ENCODE results near the gene SMURF1. TPM values are rescaled to one million over a fixed set of nuclear protein-coding genes. Genes with fewer than 3 reads are reported as not detected.

The SMURF1 gene
- polyA plus RNA-seq, 1 donor from 2014 or later, result 22.9 TPM

GRCh38 chr7:99128076-99128950 lies 15.6 kb downstream of the SMURF1 start:
- Histone ChIP-seq H3F3A (ENCODE audit: insufficient read depth, low read length, poor library complexity, severe bottlenecking) (no peaks in the 10 kb centered on the region), H2AFZ (ENCODE audit: low read depth, low read length) (no peak overlapping the region), H3K27ac (ENCODE audit: low read length) (no peak overlapping the region), H3K27me3 (ENCODE audit: insufficient read depth, low read depth, low read length) (no peaks in the 10 kb centered on the region), H3K79me2 (replicated peaks; ENCODE audit: insufficient read depth, low read length) (peaks cover 52% of the 10 kb centered on the region), H4K20me1 (ENCODE audit: insufficient read depth) (no peaks in the 10 kb centered on the region), H3K9me3 (ENCODE audit: low read length) (no peaks in the 10 kb centered on the region), H3K4me3 (ENCODE audit: low read length) (no peak overlapping the region), H3K4me2 (ENCODE audit: low read length) (no peak overlapping the region), H3K9ac (ENCODE audit: low read length) (no peak overlapping the region), H3K36me3 (ENCODE audit: insufficient read depth, low read length) (no peaks in the 10 kb centered on the region), H3K9me2 (ENCODE audit: insufficient read depth, low read length) (no peaks in the 10 kb centered on the region)
- TF ChIP-seq EZH2 (IDR thresholded peaks at IDR 0.05; ENCODE audit: borderline replicate concordance, insufficient read depth, low read length, poor library complexity, severe bottlenecking), result no peak
- TF ChIP-seq TAF1 (IDR thresholded peaks at IDR 0.05; ENCODE audit: low read depth), result no peak
- TF ChIP-seq SMC3 (conservative IDR thresholded peaks at IDR 0.05; ENCODE audit: poor library complexity), result no peak
- TF ChIP-seq REST (IDR thresholded peaks at IDR 0.05; ENCODE audit: borderline replicate concordance), result no peak
- no peak for TF ChIP-seq MXI1 (conservative IDR thresholded peaks at IDR 0.05; ENCODE audit: poor library complexity, severe bottlenecking)
- TF ChIP-seq EP300 (conservative IDR thresholded peaks at IDR 0.05; ENCODE audit: poor library complexity, severe bottlenecking), result no peak
- no peak for TF ChIP-seq CTCF (IDR thresholded peaks at IDR 0.05; ENCODE audit: poor library complexity, severe bottlenecking)
- TF ChIP-seq POLR2AphosphoS5 (IDR thresholded peaks at IDR 0.05), result no peak
- no peak for TF ChIP-seq RAD21 (conservative IDR thresholded peaks at IDR 0.05)

GRCh38 chr7:99127636-99128035 lies 16.3 kb downstream of the SMURF1 start:
- H3K9me3 ChIP-seq (ENCODE audit: low read length), result no peaks in the 10 kb centered on the region
- H3K27me3 ChIP-seq (ENCODE audit: insufficient read depth, low read depth, low read length), result no peaks in the 10 kb centered on the region
- H3K4me3 ChIP-seq (ENCODE audit: low read length), result no peak overlapping the region
- H3K4me2 ChIP-seq (ENCODE audit: low read length), result no peak overlapping the region
- H3F3A ChIP-seq (ENCODE audit: insufficient read depth, low read length, poor library complexity, severe bottlenecking), result no peaks in the 10 kb centered on the region
- H3K27ac ChIP-seq (ENCODE audit: low read length), result no peak overlapping the region
- no peak overlapping the region for H2AFZ ChIP-seq (ENCODE audit: low read depth, low read length)
- peaks cover 50% of the 10 kb centered on the region for H3K79me2 ChIP-seq (replicated peaks; ENCODE audit: insufficient read depth, low read length)
- H3K9me2 ChIP-seq (ENCODE audit: insufficient read depth, low read length), result no peaks in the 10 kb centered on the region
- H4K20me1 ChIP-seq (ENCODE audit: insufficient read depth), result no peaks in the 10 kb centered on the region
- no peak overlapping the region for H3K9ac ChIP-seq (ENCODE audit: low read length)
- TF ChIP-seq MXI1 (conservative IDR thresholded peaks at IDR 0.05; ENCODE audit: poor library complexity, severe bottlenecking), result no peak
- TF ChIP-seq EZH2 (IDR thresholded peaks at IDR 0.05; ENCODE audit: borderline replicate concordance, insufficient read depth, low read length, poor library complexity, severe bottlenecking), result no peak
- TF ChIP-seq RAD21 (conservative IDR thresholded peaks at IDR 0.05), result no peak
- TF ChIP-seq CTCF (IDR thresholded peaks at IDR 0.05; ENCODE audit: poor library complexity, severe bottlenecking), result no peak
- TF ChIP-seq TAF1 (IDR thresholded peaks at IDR 0.05; ENCODE audit: low read depth), result no peak
- TF ChIP-seq REST (IDR thresholded peaks at IDR 0.05; ENCODE audit: borderline replicate concordance), result no peak
- no peak for TF ChIP-seq POLR2AphosphoS5 (IDR thresholded peaks at IDR 0.05)
- no peak for TF ChIP-seq SMC3 (conservative IDR thresholded peaks at IDR 0.05; ENCODE audit: poor library complexity)
- TF ChIP-seq EP300 (conservative IDR thresholded peaks at IDR 0.05; ENCODE audit: poor library complexity, severe bottlenecking), result no peak
- H3K36me3 ChIP-seq (ENCODE audit: insufficient read depth, low read length), result no peaks in the 10 kb centered on the region
